HepG2 (cell line): ENCODE measurements around the gene BICDL1. TPM values are rescaled to one million over a fixed set of nuclear protein-coding genes. Genes with fewer than 3 reads are reported as not detected.

Experiments used
- AGO2 ChIP-seq: fragments of 200-400 bp; formaldehyde crosslinking; optimal IDR thresholded peaks from 2 replicates; pipeline ENCODE3; 2017; ENCODE audit warnings: mild to moderate bottlenecking, low read depth, low read length, moderate library complexity
- ARID5B ChIP-seq: IDR thresholded peaks from 2 replicates; pipeline ENCODE4 v1.4.0; 2020; ENCODE audit warnings: mild to moderate bottlenecking, missing genetic modification reagents
- CENPBD1 ChIP-seq: sonication (generic); formaldehyde crosslinking; IDR thresholded peaks from 2 replicates; pipeline ENCODE4 v1.8.0; 2022; ENCODE audit warnings: missing genetic modification reagents, low read depth, mild to moderate bottlenecking, borderline replicate concordance
- EEA1 ChIP-seq: sonication (generic); formaldehyde crosslinking; IDR thresholded peaks from 2 replicates; pipeline ENCODE4 v1.5.1; 2020; ENCODE audit warnings: mild to moderate bottlenecking, missing genetic modification reagents, borderline replicate concordance
- EED ChIP-seq: sonication (generic); formaldehyde crosslinking; IDR thresholded peaks from 2 replicates; pipeline ENCODE4 v1.5.0; 2020; ENCODE audit warnings: mild to moderate bottlenecking, missing genetic modification reagents
- FUBP1 ChIP-seq: sonication (generic); formaldehyde crosslinking; IDR thresholded peaks from 2 replicates; pipeline ENCODE4 v1.5.1; 2020; ENCODE audit warnings: missing genetic modification reagents, mild to moderate bottlenecking, borderline replicate concordance
- MBD4 ChIP-seq: IDR thresholded peaks from 2 replicates; pipeline ENCODE4 v1.6.1; 2012; ENCODE audit warnings: low read length, inconsistent platforms, borderline replicate concordance
- NFE2L1 ChIP-seq: sonication (generic); formaldehyde crosslinking; IDR thresholded peaks from 2 replicates; pipeline ENCODE4 v1.4.0; 2020; ENCODE audit warnings: missing genetic modification reagents, mild to moderate bottlenecking, borderline replicate concordance
- NONO ChIP-seq, 2 experiments: fragments of 450-650 bp in 1 of 2; sonication (generic) in 1 of 2; formaldehyde crosslinking in 1 of 2; IDR thresholded peaks in 1 of 2; conservative IDR thresholded peaks in 1 of 2; 2 replicates each; pipeline versions ENCODE4 v1.6.1 to v1.8.0; 2017 to 2022; ENCODE audit warnings: mild to moderate bottlenecking in 1 of 2, missing genetic modification reagents in 1 of 2, moderate library complexity in 1 of 2
- RBM39 ChIP-seq: fragments of 200-400 bp; formaldehyde crosslinking; IDR thresholded peaks from one replicate; pipeline ENCODE4 v1.6.1; 2018; ENCODE audit warnings: antibody characterized with exemption, mild to moderate bottlenecking, low read depth, low read length; ENCODE audit not compliant: poor library complexity, severe bottlenecking
- SNAPC5 ChIP-seq: sonication (generic); formaldehyde crosslinking; IDR thresholded peaks from 2 replicates; pipeline ENCODE4 v1.8.1; 2023; ENCODE audit warnings: mild to moderate bottlenecking, missing genetic modification reagents, borderline replicate concordance
- SOX5 ChIP-seq: IDR thresholded peaks from 2 replicates; pipeline ENCODE4 v1.6.1; 2016; ENCODE audit warnings: borderline replicate concordance
- SPEN ChIP-seq: sonication (generic); formaldehyde crosslinking; IDR thresholded peaks from 2 replicates; pipeline ENCODE4 v1.5.1; 2020; ENCODE audit warnings: low read depth, mild to moderate bottlenecking, missing genetic modification reagents
- TSC22D2 ChIP-seq: sonication (generic); formaldehyde crosslinking; IDR thresholded peaks from 2 replicates; pipeline ENCODE4 v1.5.1; 2020; ENCODE audit warnings: missing genetic modification reagents, mild to moderate bottlenecking, borderline replicate concordance
- ZNF205 ChIP-seq: IDR thresholded peaks from 2 replicates; pipeline ENCODE4 v1.6.1; 2018; ENCODE audit warnings: missing biosample characterization, missing genetic modification reagents
- ZNF281 ChIP-seq: sonication (generic); formaldehyde crosslinking; IDR thresholded peaks from 2 replicates; pipeline ENCODE4 v1.4.0; 2020; ENCODE audit warnings: missing genetic modification reagents, borderline replicate concordance
- polyA plus RNA-seq, 8 experiments: library from polyadenylated mRNA; depleted of rRNA in 3 of 8; stranded (reverse) in 7 of 8; unstranded in 1 of 8; fragments of >200 nt; fragmentation: Illumina TruSeq in 4 of 8; extraction: Trizol in 4 of 8; gene quantifications; 2 replicates each; pipeline versions ENCODE4 v1.2.1 to v1.2.3, GENCODE V29; 2011 to 2016; ENCODE audit warnings: low read depth in 4 of 8, missing spikeins in 1 of 8, mixed read lengths in 1 of 8; ENCODE audit not compliant: insufficient read depth in 1 of 8
- total RNA-seq, 5 experiments: library from RNA; depleted of rRNA; stranded (reverse); fragments of >200 nt; fragmentation: Illumina TruSeq; extraction: Trizol; gene quantifications; 2 replicates each; pipeline ENCODE4 v1.2.3, GENCODE V29; 2016; ENCODE audit warnings: low read depth in 1 of 5

The BICDL1 gene
- total and polyA plus RNA-seq, 2 of the 13 experiments (the other 11 are each of a cell fraction or from before 2014, with no cell fraction given) = 3.6 to 9.7 TPM

- peak; percentile 57; the same call in 1 of the 2 replicates for TF ChIP-seq SPEN (CRISPR knock-in tag)
- no peak for TF ChIP-seq CENPBD1 (CRISPR knock-in tag)
- no peak for TF ChIP-seq NONO (IDR thresholded peaks at IDR 0.05)
- TF ChIP-seq NONO (CRISPR knock-in tag; conservative IDR thresholded peaks at IDR 0.05) = peak; percentile 96
- TF ChIP-seq MBD4 = no peak
- peak; percentile 67 for TF ChIP-seq ZNF205 (CRISPR knock-in tag)
- no peak for TF ChIP-seq AGO2
- peak; percentile 77 for TF ChIP-seq RBM39
- TF ChIP-seq ZNF281 (CRISPR knock-in tag) = peak; percentile 54; the same call in 1 of the 2 replicates
- no peak for TF ChIP-seq EEA1
- TF ChIP-seq SNAPC5 (CRISPR knock-in tag) = no peak
- peak; percentile 78 for TF ChIP-seq SOX5 (CRISPR knock-in tag)
- 0 out of 2 replicates have a peak, but pooled peaks have one; percentile 67 for TF ChIP-seq FUBP1 (CRISPR knock-in tag)
- peak; percentile 85; the same call in 1 of the 2 replicates for TF ChIP-seq ARID5B (CRISPR knock-in tag)
- TF ChIP-seq NFE2L1 = peak; percentile 99
- TF ChIP-seq TSC22D2 (CRISPR knock-in tag) = peak; percentile 64; the same call in 1 of the 2 replicates
- TF ChIP-seq EED (CRISPR knock-in tag) = no peak
Measured at GRCh38 chr12:120086801-120087621, 98.0 kb downstream of the BICDL1 start (continued).
